IPS-11a (cell line): ENCODE results near the gene KSR2.

Source experiments
- H3K4me3 ChIP-seq: one replicate; pipeline ENCODE4 v1.5.1; 2013; ENCODE audit warnings: low read depth, low read length, control low read depth

The KSR2 gene

DNA sequence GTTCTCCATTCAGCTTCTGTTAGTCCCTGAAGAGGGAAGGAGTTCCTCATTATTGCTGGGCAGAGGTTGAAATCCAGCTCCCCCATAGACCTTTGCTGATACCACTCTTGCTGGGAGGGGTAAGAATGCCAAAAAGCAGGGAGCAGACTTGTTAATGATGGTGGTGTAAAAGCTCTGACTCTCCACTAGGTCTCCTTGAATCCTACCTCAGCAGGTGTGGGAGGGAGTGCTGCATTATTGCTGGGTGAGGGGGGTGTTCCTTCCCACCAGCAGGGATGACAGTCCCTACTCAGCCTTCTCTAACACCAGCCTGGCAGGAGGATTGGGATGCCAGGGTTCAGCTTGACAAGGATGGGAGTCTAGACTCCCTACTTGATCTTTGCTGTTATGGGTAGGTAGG, 421.6 kb downstream of the KSR2 start:
- H3K4me3 ChIP-seq = no peak overlapping the region

DNA sequence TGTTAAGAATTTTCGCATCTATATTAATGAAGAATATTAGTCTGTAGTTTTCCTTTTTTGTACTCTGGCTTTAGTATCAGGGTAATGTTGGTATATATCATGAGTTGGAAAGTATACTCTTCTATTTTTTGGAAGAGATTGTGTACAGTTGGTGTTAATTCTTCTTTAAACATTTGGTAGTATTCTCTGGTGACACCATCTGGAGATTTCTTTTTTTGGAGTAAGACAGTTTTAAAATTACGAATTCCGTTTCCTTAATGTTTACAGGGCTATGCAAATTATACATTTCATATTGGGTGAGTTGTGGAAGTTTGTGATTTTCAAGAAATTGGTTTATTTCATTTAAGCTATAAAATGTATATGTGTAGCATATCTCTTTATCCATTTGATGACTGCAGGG, 423.6 kb downstream of the KSR2 start:
- H3K4me3 ChIP-seq = no peak overlapping the region

DNA sequence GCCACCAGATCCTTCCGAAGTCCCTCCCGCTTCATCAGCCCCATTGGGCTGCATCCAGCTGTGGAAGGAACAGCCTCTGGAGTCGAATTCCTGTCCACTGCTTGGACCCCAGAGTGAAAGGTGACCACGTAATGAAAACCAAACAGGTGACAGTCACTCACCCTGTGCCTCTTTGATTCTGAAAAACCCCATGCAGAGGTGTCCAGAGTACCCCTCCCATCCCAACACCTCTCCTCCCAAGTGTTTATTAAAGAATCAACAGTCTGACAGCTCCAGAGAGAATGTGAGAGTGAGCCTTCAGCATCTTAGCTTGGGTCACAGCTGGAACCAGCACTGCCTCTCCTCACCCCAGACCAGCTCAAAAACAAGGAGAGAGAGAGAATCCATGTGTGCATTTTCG, 428.8 kb downstream of the KSR2 start:
- no peak overlapping the region for H3K4me3 ChIP-seq

DNA sequence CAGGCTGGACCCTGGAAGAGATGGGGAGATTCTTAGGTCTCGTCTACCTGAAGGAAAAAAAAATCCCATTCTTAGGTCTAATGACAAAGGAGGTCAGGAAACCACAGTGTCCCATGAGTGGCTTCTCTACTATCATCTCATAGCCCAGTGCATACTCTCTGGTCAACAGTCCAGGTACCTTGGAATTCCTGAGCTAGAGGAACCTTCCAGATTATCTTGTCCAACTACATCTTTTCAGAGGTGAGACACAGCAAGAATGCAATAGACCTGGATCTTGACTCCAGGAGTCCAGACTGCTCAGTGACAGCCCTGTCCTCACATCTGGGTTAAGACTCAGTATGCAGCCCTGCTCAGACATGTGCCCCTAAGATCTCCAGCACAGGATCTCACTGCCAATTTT, 429.9 kb downstream of the KSR2 start:
- H3K4me3 ChIP-seq = no peak overlapping the region

DNA sequence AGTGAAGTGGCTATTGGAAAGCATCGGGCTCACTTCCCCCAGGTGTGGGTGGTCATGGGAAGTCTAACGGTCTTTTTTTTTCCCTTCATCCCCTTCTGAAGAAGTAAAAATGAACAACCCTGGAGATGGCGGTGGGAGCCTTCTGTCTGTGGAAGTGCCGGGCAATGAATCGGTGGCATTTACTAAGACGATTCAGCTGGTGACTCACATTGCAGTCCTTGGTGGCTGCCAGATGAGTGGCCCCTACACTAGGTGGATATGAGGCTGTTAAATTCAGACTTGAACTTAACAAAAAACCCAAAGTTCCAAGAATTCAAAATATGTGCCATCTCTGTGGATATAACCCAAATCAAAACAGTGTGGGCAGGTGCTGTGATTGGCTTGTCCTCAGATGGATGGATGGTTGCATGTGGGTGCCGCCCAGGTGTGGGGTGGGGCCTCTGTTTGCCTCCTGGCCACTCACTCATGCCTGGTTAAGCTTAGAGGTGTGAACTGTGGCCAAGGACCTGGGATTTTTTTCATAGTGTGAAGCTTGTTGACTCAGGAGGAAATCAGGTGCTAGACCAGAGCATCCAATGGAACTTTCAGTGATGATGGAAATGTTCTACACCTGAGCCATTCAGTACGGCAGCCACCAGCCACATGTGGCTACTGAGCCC, 430.6 kb downstream of the KSR2 start:
- H3K4me3 ChIP-seq = no peak overlapping the region

DNA sequence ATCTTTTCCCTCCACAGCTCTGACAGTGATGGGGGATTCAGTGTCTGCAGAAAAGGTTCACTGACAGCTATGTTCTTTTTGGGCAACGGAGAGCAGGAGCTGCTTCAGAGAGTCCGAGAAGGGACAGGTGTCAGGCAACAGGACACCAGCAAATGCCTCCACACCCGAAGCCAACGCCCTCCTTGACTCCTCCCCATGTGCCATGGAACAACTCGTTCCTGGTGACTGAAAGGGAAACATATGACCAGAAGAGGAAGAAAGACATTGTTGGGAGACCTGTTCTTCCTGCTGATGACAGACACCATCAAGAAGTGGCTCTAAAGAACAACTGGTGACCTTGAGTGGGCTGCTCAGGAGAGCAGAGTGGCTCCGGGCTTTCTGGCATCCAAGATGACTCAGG, 435.1 kb downstream of the KSR2 start:
- no peak overlapping the region for H3K4me3 ChIP-seq

DNA sequence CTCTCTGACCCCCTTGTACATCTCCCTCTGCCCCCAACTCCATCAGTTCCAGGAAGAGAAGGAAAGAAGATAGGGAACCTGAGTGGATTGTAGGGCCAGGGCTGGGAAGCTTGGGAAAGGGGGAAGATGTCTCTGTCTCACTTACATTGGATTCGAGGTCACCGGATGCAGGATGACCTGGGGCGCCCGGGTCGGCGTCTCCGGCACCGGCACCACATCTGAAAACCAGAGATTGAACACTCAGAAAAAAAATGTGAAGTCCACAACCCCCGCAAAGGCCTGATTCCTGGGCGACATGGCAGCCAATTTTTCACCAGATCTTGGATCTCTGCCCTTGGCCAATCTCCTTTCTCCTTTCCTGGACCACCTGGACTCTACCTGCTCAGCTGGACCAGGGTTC, 438.0 kb downstream of the KSR2 start:
- H3K4me3 ChIP-seq = no peak overlapping the region

DNA sequence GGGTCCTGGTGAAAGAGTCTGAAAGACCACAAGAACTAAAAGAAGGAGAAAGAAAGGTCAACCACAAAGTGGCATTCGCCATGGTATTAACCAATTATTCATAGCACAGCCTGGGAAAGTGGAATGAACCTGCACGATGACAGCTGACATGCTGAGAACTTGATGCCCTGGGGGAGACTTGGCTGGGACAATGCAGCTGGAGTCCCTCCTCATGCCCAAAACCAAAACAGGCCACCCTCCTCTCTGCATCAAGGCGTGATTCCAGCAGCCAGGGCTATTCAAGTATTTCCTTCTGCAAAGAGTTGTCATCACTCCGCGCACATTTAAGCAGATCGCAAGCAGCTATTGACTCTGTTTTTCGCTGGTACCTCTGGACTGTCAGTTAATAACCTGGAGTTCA, 440.3 kb downstream of the KSR2 start:
- no peak overlapping the region for H3K4me3 ChIP-seq

DNA sequence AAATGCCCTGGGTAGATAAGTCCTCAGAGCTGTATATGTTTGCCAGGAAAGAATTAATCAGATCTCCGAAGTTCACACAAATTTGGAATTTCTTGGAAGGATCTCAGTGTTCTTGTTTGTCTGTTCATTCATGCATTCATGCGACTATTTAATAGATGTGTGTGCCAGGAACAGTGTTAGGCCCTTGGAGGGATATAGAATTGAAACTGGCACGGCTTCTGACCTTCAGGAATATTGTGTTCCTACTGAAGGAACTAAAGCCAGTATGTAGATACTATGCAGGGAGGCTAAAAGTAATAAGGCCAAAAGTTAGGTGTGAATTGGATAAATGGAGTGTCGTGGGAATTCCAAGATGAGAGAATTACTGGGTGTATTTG, 441.3 kb downstream of the KSR2 start:
- no peak overlapping the region for H3K4me3 ChIP-seq

DNA sequence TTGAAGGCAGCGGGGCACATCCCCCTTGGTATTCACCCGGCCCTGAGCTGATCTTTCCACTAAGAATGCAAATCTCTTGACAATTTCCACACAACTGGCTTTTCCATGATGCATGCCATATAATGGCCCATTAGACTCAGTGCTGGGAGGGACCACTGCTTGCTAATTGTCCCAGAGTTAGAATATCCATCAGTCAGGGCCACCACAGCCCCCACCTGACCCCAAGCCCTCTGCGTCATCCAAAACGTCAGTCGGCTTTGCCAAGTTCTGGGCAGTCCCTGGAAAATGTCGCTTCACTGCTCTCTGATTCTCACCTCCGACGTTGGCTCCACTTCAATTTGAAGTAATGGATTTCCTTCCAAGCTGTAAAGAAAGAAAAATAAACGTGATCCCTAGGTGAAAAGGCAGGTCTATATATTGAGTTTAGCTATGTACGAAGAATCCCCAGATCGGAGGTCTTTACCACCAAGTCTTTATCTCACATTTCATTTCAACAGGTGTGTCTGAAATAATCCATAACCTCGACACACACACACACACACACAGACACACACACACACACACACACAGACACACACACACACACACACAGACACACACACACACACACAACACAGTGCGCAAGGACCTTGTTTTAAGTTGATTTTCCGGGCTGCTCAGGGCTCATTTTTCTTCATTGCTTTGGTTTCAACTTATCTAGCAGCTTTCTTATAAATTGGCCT, 441.9 kb downstream of the KSR2 start:
- no peak overlapping the region for H3K4me3 ChIP-seq

DNA sequence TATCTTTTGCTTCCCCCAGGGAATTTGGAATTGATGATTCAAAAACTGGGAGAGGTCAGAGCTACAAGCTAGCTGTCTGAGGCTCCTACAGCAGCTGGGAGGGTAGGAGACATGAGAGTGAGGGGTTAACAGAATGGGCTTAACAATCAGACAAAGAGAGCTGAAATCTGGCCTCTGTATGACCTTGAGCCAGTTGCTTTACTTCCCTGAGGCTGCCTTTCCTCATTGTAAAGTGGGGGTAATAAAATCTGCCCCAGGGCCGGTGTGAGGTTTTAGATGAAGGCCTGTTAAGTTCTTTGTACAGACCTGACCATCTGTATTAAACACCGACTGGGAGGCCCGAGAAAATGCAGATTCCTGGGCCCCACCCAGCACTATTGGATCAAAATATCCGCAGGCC, 443.0 kb downstream of the KSR2 start:
- H3K4me3 ChIP-seq = no peak overlapping the region

DNA sequence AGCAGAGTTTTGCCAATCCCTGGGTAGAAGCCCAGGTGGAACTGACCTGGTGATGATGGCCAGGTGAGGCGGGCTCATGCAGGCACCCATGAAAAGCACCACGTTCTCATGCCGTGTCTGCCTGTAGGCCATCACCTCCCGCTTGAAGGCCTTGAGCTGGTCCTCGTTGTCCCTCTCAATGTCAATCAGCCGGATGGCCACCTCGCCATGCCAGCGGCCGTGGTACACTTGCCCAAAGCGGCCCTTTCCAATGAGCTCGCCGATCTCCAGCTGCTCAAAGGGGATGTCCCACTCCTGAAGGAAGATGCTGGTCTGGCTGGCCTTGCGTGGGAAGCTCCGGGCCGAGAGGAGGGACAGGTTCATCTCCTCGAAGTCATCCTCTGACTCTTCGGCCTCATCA, 444.0 kb downstream of the KSR2 start:
- H3K4me3 ChIP-seq = no peak overlapping the region

DNA sequence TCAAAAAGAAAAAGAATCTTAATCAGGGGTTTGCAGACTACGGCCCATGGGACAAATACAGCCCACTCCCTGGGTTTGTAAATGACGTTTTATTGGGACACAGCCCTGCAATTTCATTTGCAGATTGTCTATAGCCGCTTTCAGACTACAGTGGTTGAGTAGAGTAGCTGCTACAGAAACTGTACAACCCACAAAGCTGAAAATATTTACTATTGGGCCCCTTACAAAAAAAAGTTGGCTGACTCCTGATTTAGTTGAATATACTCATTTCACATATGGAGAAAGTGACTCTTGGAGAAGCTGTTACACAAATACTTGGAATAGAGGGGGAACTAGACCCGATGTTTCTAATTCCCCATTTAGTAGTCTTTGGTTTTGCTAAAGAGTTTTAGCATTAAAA, 444.8 kb downstream of the KSR2 start:
- no peak overlapping the region for H3K4me3 ChIP-seq

DNA sequence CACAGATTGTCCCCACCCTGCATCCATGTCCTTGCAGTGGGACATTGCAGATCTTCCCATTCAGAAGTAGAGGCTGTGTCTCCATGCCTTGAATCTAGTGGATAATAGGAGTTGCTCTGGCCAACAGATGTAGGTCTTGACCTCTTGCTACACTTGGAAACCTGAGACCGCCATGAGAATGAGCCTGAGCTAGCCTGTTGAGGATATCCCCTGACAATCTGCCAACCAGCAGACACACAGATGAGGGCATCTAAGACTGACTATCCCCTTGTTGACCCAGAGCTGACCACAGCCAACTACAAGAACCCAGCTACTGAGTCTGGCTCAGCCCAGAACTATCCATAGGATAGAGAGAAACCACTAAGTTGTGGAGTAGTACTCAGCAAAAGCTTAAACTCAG, 446.2 kb downstream of the KSR2 start:
- no peak overlapping the region for H3K4me3 ChIP-seq

DNA sequence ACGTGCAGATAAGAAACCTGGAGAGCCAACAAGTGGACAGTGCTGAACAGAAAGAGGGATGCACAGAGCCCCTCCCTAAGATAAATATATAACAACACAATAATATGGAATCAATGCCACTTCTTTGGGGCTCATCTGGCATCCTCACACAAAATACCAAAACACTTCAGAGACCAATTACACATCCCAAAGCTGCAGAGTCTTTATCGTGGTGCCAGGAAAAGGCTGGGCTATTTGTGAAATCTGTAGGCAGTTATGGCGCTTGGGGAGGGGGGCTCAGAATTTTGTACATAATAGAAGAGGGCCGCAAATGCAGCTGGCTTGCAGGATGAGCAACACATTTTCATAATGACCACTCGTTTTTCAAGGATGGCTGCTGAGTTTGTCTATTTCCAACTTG, 446.9 kb downstream of the KSR2 start:
- H3K4me3 ChIP-seq = no peak overlapping the region

DNA sequence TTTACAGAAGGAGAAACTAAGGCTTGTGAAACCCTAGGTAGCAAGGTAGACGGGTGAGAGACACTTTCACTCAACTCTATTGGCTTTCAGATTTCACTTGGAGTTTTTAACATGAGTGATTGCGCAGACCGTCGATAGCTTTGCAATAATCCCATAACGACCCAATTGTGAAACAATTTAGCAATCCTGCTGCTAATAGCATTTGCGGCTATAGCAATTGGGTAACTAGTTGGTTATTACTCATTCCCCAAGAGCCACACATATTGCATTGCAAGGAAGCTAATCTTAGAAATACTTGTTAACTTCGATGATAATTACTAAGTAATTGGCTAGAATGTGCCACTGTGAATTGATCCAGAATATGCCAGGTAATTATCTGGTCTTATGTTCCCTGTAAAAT, 447.4 kb downstream of the KSR2 start:
- no peak overlapping the region for H3K4me3 ChIP-seq

DNA sequence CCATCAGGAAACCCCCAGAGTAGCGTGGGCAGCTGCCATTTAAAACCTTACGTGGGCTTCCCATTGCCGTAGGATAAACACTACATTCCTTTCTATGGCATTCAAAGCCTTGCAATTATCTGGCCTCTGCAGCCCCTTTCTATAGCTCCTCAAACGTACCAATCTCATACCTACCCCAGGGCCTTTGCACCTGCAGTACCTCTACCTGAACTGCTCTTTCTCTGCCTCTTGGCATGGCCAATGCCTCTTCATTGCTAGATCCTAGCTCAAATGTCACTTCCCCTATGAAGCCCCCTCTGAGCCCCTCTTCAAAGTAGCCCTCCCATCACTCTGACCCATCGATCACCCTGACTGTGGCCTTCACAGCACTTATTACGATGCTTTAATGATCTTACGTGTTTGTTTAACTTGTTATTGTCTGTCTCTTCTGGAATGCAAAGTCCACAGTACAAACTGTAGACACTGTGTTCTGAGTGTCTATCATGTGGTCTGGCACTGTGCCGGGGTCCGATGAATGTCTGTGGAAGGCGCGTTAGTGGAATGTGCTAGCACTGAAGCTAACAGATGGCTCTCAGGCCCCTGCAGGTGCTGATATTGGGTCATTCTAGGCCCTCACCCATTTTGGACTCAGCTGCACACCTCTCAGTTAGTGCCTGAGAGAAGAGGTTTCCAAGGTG, 450.1 kb downstream of the KSR2 start:
- H3K4me3 ChIP-seq = no peak overlapping the region

DNA sequence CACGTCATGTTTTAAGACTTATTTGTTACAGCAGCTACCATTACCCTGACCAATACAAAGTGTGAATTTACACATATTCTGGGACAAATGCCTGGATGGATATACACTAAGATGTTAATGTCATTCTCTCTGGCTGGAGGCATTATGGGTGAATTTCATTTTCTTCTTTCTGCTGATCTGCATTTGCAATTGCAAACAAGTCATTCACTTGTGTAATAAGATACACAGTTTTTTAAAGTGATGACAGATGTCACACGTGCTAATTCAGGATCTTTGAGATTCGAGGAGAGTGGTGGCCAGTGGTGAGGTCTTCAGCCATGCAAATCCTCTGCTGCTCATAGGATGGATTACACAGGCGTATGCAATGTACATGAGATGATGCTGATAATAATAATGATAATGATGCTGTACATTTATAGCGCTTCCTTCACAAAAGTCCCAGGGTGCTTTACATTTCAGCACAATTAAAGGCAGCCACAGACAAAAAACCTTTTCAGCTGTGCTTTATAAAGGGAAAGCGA, 451.5 kb downstream of the KSR2 start:
- no peak overlapping the region for H3K4me3 ChIP-seq

DNA sequence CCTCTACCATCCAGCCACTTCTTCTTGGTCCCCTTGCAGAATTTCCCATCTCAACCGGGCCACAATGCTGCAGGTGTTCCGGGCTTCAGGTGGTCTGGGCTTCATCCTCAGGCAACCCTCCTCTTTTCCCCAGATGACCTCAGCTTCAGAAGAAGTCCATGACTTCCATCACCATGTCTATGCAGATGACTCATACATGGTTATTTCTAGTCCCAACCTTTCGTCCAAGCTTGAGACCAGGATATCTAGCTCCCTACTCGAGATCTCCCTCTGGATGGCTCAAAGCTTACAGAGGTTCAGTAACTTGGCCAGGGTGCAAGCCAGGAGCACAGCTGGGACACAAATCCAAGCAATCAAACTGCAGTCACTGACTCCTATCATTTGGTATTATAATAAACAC, 452.8 kb downstream of the KSR2 start:
- no peak overlapping the region for H3K4me3 ChIP-seq

DNA sequence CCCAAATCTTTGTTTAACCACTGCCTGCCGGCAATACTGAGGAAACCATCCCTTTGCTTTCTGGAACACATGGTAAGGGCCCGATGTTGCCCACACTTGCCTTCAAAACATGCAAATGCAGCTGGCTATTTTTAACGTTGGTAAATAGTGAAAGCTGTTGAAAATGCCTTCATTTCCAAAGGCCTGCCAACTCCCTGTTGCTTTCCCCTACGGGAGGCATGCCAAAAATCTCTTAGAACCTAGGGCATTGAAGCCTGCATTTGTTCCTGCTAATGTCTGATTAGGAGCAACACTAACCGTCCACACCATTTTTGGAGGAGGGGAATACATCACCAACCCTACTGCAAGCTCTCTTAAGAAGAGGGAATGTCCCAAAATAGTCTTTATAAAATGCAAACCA, 454.8 kb downstream of the KSR2 start:
- H3K4me3 ChIP-seq = no peak overlapping the region

DNA sequence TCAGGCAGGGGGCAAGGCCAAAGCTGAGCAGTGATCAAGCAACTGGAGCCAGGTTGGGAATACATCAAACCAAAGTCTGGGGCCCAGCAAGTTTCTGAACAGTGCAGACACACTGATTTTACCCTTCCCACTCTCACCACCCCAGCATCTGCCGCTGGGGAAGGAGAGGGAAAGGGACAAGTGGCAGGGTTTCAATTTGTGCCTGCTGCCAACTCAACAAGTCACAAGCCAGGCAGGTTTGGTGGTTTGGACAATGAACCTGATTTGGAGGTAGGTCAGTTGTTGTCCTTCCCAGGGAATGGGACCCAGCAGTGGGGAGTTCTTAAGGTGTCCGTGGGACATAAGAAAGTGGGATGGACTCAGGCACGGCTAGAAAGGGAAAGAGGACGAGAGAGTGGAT, 455.4 kb downstream of the KSR2 start:
- H3K4me3 ChIP-seq = no peak overlapping the region

DNA sequence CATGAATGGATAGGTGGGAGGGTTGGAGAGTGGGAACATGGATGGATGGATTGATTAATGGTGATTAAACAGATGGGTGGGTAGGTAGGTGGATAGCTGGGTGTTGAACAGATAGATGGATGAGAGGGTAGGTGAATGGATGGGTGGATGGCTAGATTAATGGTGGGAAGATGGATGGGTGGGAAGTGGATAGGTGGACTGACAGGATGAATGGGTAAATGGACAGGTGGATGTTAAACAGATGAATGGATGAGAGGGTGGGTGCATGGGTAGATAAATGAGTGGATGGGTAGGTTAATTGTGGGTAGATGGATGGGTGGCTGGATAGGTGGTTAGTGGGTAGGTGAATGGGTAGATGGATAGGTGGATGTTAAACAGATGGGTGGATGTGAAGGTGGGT, 460.3 kb downstream of the KSR2 start:
- no peak overlapping the region for H3K4me3 ChIP-seq
